Endothelial cell of umbilical vein (primary cell): Measurements from ENCODE around the gene ANAPC2. TPM values are rescaled to one million over a fixed set of nuclear protein-coding genes. Genes with fewer than 3 reads are reported as not detected.

Experiments used
- BruUV-seq: library from RNA; stranded (reverse); fragments of 400-500 nt; replicated peaks from 2 replicates; lab custom pipeline; 2021; lab: Mats Ljungman, UMichigan
- CTCF ChIA-PET: fragments of 300-600, 350-600 bp; sonication (Branson Sonifier 250); formaldehyde crosslinking; loops from one replicate; lab custom pipeline; 2021; ENCODE audit warnings: antibody characterized with exemption, inconsistent platforms; lab: Charles Lee
- POLR2A ChIA-PET: fragments of 300-600, 350-600 bp; sonication (Branson Sonifier 250); formaldehyde crosslinking; loops from one replicate; lab custom pipeline; 2021; ENCODE audit warnings: antibody characterized with exemption, inconsistent platforms; lab: Charles Lee
- DNase-seq: peaks from one replicate; pipeline ENCODE4 v3.0.0-alpha.2; 2011; ENCODE audit warnings: low read depth, low spot score
- FAIRE-seq: peaks from 2 replicates; lab custom pipeline; 2011; peaks lifted over from hg19 to GRCh38; lab: Jason Lieb, UNC
- H2AFZ ChIP-seq: 2 replicates; pipeline ENCODE4 v1.6.0; 2012; ENCODE audit warnings: low read depth, low read length, control low read depth, inconsistent platforms
- H3K27ac ChIP-seq: 2 replicates; pipeline ENCODE4 v1.5.1; 2011; ENCODE audit warnings: low read depth, mild to moderate bottlenecking, control low read depth, low read length, moderate library complexity; ENCODE audit not compliant: insufficient read depth
- H3K27me3 ChIP-seq, 2 experiments: 2 replicates each; pipeline versions ENCODE4 v1.6.0 to v1.6.1; 2011; ENCODE audit warnings: low read length in 2 of 2, mixed read lengths in 1 of 2; ENCODE audit not compliant: control insufficient read depth in 2 of 2, insufficient read depth in 2 of 2
- H3K36me3 ChIP-seq, 2 experiments: 2 replicates in 1 of 2; 3 replicates in 1 of 2; pipeline ENCODE4 v1.5.1; 2011; ENCODE audit warnings: low read length in 2 of 2, mild to moderate bottlenecking in 1 of 2, moderate library complexity in 1 of 2; ENCODE audit not compliant: control insufficient read depth in 2 of 2, insufficient read depth in 2 of 2; ENCODE audit errors: extremely low read depth in 1 of 2
- H3K4me1 ChIP-seq: 3 replicates; pipeline ENCODE4 v1.5.1; 2011; ENCODE audit warnings: mild to moderate bottlenecking, low read length; ENCODE audit not compliant: control insufficient read depth, insufficient read depth; ENCODE audit errors: extremely low read depth
- H3K4me2 ChIP-seq: 2 replicates; pipeline ENCODE4 v1.6.1; 2011; ENCODE audit warnings: low read length, control low read depth, mixed read lengths; ENCODE audit not compliant: insufficient read depth
- H3K4me3 ChIP-seq, 3 experiments: fragments of 200-600 bp in 1 of 3; sonication (generic), shearing (Covaris generic) in 1 of 3; replicated peaks in 1 of 3; 2 replicates each; pipeline ENCODE4 v1.5.1; 2011 to 2016; ENCODE audit warnings: control low read depth in 3 of 3, low read length in 3 of 3, mild to moderate bottlenecking in 2 of 3, inconsistent platforms in 1 of 3, low read depth in 1 of 3, moderate library complexity in 1 of 3; ENCODE audit not compliant: insufficient read depth in 1 of 3
- H3K79me2 ChIP-seq: 2 replicates; pipeline ENCODE4 v1.6.0; 2012; ENCODE audit warnings: low read length, inconsistent platforms; ENCODE audit not compliant: control insufficient read depth, insufficient read depth
- H3K9ac ChIP-seq: replicated peaks from 2 replicates; pipeline ENCODE3; 2011; ENCODE audit warnings: low read length, control low read depth; ENCODE audit not compliant: insufficient read depth; ENCODE audit errors: extremely low read depth
- H3K9me1 ChIP-seq: replicated peaks from 3 replicates; pipeline ENCODE4 v1.6.0; 2011; ENCODE audit warnings: mild to moderate bottlenecking, low read length; ENCODE audit not compliant: control insufficient read depth, insufficient read depth; ENCODE audit errors: extremely low read depth
- H3K9me3 ChIP-seq: replicated peaks from 2 replicates; pipeline ENCODE4 v1.5.1; 2012; ENCODE audit warnings: low read length, inconsistent platforms; ENCODE audit not compliant: control insufficient read depth, insufficient read depth
- H4K20me1 ChIP-seq: replicated peaks from 2 replicates; pipeline ENCODE3; 2011; ENCODE audit warnings: mild to moderate bottlenecking, low read length; ENCODE audit not compliant: control insufficient read depth, insufficient read depth; ENCODE audit errors: extremely low read depth
- EZH2 ChIP-seq: IDR thresholded peaks from 2 replicates; pipeline ENCODE4 v1.6.1; 2012; ENCODE audit warnings: borderline replicate concordance, low read depth, mild to moderate bottlenecking, moderate library complexity, low read length, inconsistent platforms; ENCODE audit not compliant: severe bottlenecking
- FOS ChIP-seq: IDR thresholded peaks from 2 replicates; pipeline ENCODE4 v1.6.1; 2011; ENCODE audit warnings: mild to moderate bottlenecking, low read length, moderate library complexity, borderline replicate concordance; ENCODE audit not compliant: insufficient read depth
- GATA2 ChIP-seq: IDR thresholded peaks from 2 replicates; pipeline ENCODE4 v1.7.0; 2011; ENCODE audit warnings: low read depth, mild to moderate bottlenecking, moderate library complexity, mixed read lengths, low read length; ENCODE audit not compliant: insufficient read length, insufficient read depth
- JUN ChIP-seq: IDR thresholded peaks from 2 replicates; pipeline ENCODE4 v1.6.1; 2011; ENCODE audit warnings: borderline replicate concordance, low read depth; ENCODE audit not compliant: insufficient read length, insufficient read depth
- MYC ChIP-seq: IDR thresholded peaks from one replicate; pipeline ENCODE4 v1.6.1; 2011; ENCODE audit warnings: mild to moderate bottlenecking, low read depth, low read length
- POLR2A ChIP-seq: IDR thresholded peaks from 2 replicates; pipeline ENCODE4 v1.6.1; 2012; ENCODE audit warnings: low read depth, mild to moderate bottlenecking, control low read depth, low read length
- POLR2AphosphoS5 ChIP-seq: IDR thresholded peaks from 2 replicates; pipeline ENCODE4 v1.6.1; 2012; ENCODE audit warnings: low read depth, mild to moderate bottlenecking, control low read depth, low read length, moderate library complexity; ENCODE audit not compliant: insufficient read depth
- dilution Hi-C: fragments of 300-500 bp; cut with MboI; formaldehyde crosslinking; loops from one replicate; pipeline ENCODE4 v1.15.0; 2019; ENCODE audit warnings: low sequenced_read_pairs; ENCODE audit not compliant: extremely low pct_ligation_motif_present
- intact Hi-C: fragments of 100-400 bp; cut with micrococcal nuclease; formaldehyde crosslinking; loops from one replicate; pipeline ENCODE4 v1.10.0; 2022
- polyA plus RNA-seq, 4 experiments: library from polyadenylated mRNA; depleted of rRNA in 3 of 4; stranded (reverse) in 3 of 4; unstranded in 1 of 4; fragments of >200 nt; gene quantifications; 2 replicates each; pipeline versions ENCODE4 v1.2.1 to v1.2.3, GENCODE V29; 2011 to 2012; ENCODE audit warnings: missing spikeins in 1 of 4
- total RNA-seq: library from RNA; stranded (reverse); gene quantifications from 2 replicates; pipeline ENCODE4 v1.2.3, GENCODE V29; 2021
- TF ChIP-seq, protein P1 (sequence below): IDR thresholded peaks from 2 replicates; pipeline ENCODE4 v1.6.1; 2011; ENCODE audit not compliant: insufficient read depth, insufficient read length
- TF ChIP-seq, protein P2 (sequence below), 2 donors: IDR thresholded peaks; 1 replicate in 1 of 2; 2 replicates in 1 of 2; pipeline ENCODE4 v1.5.1; 2011; ENCODE audit warnings: low read length in 2 of 2, mild to moderate bottlenecking in 2 of 2, moderate library complexity in 2 of 2, control low read depth in 1 of 2, inconsistent platforms in 1 of 2, low read depth in 1 of 2; ENCODE audit not compliant: insufficient read depth in 1 of 2; ENCODE audit errors: extremely low read depth in 1 of 2

The ANAPC2 gene
- total and polyA plus RNA-seq, 2 donors (not counting 3 experiments of a cell fraction or from before 2014, with no cell fraction given), result 44.8 to 69.2 TPM

DNA sequence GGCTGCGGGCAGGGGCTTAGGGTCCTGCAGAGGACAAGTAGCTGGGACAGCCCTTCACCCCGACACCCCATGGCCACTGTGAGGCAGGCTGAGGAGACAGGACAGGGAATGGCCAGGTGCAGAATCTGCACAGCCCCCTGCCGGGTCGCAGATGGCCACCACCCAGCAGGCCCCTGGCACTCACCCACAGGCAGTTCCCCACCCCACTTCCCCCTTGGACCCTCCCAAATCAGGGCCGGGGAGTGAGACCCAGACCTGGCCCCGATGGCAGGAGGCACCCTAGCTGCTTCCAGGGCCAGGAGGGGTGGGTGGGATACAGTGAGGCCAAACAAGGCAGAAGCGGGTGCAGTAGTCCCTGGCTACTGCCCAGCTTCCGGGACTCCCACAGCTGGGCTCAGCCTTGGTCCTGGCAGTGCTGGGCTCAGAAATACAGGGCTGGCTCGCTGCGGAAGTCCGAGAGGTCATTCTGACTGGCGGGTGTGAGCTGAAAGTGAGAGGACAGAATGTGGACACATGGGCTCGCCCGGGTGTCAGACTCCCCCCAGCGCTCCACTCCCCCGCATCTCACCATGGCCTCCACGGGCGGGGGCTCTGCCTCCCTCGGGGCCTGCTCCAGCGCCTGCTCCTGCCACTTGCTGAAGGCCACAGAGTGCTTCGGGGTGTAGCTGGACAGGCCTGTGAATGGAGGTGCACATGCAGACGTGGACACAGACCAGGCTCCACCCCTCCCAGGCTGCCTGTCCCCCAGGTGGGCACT is 3.5 kb upstream of the ANAPC2 start:
- dilution Hi-C loops (no loop called here), intact Hi-C loops (no loop called here)
- no peaks in the 10 kb centered on the region for H3K9me1 ChIP-seq
- no TSS peak for BruUV-seq
- DNase-seq, result no peak
- CTCF ChIA-PET, result no interaction called here
- no peak overlapping the region for H3K4me2 ChIP-seq
- TF ChIP-seq FOS (no peak), POLR2A (no peak), EZH2 (no peak), POLR2AphosphoS5 (no peak), GATA2 (no peak), MYC (no peak), JUN (no peak)
- TF ChIP-seq, protein P1, sequence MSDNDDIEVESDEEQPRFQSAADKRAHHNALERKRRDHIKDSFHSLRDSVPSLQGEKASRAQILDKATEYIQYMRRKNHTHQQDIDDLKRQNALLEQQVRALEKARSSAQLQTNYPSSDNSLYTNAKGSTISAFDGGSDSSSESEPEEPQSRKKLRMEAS, result no peak
- TF ChIP-seq, protein P2, sequence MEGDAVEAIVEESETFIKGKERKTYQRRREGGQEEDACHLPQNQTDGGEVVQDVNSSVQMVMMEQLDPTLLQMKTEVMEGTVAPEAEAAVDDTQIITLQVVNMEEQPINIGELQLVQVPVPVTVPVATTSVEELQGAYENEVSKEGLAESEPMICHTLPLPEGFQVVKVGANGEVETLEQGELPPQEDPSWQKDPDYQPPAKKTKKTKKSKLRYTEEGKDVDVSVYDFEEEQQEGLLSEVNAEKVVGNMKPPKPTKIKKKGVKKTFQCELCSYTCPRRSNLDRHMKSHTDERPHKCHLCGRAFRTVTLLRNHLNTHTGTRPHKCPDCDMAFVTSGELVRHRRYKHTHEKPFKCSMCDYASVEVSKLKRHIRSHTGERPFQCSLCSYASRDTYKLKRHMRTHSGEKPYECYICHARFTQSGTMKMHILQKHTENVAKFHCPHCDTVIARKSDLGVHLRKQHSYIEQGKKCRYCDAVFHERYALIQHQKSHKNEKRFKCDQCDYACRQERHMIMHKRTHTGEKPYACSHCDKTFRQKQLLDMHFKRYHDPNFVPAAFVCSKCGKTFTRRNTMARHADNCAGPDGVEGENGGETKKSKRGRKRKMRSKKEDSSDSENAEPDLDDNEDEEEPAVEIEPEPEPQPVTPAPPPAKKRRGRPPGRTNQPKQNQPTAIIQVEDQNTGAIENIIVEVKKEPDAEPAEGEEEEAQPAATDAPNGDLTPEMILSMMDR (IDR thresholded peaks at IDR 0.05; ENCODE audit: extremely low read depth in 1 of 2, insufficient read depth in 1 of 2, low read depth in 1 of 2, low read length in 2 of 2), result no peak
- H3K4me1 ChIP-seq, result peaks cover 17% of the 10 kb centered on the region
- no peaks in the 10 kb centered on the region for H4K20me1 ChIP-seq
- H3K27ac ChIP-seq, result no peak overlapping the region
- H3K9me3 ChIP-seq, result no peaks in the 10 kb centered on the region
- no peak overlapping the region for H3K9ac ChIP-seq
- H2AFZ ChIP-seq, result no peak overlapping the region
- H3K27me3 ChIP-seq, result no peaks in the 10 kb centered on the region
- H3K4me3 ChIP-seq, result no peak overlapping the region
- peaks cover 24% of the 10 kb centered on the region for H3K79me2 ChIP-seq
- POLR2A ChIA-PET, result no interaction called here
- no peak for FAIRE-seq
- H3K36me3 ChIP-seq, result peaks cover 0 to 14% of the 10 kb centered on the region in 2 experiments
